Prostate gland (tissue), 2 donors: ENCODE data around the gene NRXN2.

Experiments
- POLR2A ChIP-seq: fragments of 450-650 bp; IDR thresholded peaks from one replicate; pipeline ENCODE4 v1.6.1; 2016; ENCODE audit warnings: antibody characterized with exemption, mild to moderate bottlenecking
- TF ChIP-seq, protein P1 (sequence below), 4 experiments: fragments of 200-600 bp in 2 of 4; fragments of 450-650 bp in 2 of 4; sonication (generic) in 2 of 4; IDR thresholded peaks; 1 replicate in 3 of 4; 2 replicates in 1 of 4; pipeline ENCODE4 v1.5.1; 2016 to 2019; ENCODE audit warnings: antibody characterized with exemption in 4 of 4, mild to moderate bottlenecking in 2 of 4, moderate library complexity in 2 of 4

DNA sequence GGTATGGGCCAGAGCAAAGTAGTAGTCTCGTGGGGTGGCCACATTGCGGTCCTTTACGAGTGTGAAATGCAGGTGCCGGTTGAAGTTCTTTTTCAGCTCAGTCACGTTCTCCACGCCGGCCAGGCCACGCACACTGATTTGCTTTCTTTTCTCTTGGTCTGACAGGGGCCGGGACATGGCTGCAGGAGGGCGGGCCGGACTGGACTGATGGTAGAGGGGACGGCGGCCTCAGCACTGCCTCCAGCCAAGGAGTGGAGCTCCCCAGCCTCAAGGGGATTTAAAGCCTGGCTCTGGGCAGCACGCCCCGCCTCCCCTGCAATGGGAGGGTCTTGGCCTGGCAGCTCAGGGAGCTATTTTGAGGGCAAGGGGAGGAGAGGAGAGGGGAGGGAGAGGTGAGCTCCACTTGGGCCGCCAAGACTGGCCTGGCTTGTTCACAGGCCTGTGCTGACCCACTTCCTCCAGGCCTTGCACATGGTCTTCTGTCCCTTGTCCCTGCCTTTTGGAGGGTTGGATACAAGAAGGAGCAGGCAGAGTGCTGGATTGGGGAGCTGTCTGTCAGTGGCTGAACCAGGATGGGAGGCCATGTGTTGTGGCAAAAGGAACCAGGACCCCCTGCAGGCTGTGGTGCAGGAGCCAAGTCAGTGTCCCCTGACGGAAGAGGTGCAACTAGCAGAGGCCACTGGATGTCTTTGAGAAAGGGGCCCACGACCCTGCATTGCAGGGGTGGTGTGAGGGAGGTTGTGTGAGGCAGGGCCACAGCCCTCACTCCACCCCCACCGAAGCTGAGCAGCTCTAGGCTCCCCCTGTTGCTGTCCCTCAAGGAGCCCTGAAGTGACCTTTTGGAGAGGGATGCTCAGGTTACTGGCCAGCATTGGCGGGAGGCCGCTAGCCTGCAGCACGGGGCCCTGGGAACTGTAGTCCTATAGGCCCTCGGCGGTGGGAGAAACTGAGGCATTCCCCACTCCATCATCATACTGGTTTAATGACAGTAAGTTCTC is 37.0 kb upstream of the NRXN2 start, which contains the start of gene PYGM:
- TF ChIP-seq POLR2A = no peak
- TF ChIP-seq, protein P1, sequence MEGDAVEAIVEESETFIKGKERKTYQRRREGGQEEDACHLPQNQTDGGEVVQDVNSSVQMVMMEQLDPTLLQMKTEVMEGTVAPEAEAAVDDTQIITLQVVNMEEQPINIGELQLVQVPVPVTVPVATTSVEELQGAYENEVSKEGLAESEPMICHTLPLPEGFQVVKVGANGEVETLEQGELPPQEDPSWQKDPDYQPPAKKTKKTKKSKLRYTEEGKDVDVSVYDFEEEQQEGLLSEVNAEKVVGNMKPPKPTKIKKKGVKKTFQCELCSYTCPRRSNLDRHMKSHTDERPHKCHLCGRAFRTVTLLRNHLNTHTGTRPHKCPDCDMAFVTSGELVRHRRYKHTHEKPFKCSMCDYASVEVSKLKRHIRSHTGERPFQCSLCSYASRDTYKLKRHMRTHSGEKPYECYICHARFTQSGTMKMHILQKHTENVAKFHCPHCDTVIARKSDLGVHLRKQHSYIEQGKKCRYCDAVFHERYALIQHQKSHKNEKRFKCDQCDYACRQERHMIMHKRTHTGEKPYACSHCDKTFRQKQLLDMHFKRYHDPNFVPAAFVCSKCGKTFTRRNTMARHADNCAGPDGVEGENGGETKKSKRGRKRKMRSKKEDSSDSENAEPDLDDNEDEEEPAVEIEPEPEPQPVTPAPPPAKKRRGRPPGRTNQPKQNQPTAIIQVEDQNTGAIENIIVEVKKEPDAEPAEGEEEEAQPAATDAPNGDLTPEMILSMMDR (IDR thresholded peaks at IDR 0.05) = no peak
